ENCODE data around the gene SPEG.

SPEG gene

DNA sequence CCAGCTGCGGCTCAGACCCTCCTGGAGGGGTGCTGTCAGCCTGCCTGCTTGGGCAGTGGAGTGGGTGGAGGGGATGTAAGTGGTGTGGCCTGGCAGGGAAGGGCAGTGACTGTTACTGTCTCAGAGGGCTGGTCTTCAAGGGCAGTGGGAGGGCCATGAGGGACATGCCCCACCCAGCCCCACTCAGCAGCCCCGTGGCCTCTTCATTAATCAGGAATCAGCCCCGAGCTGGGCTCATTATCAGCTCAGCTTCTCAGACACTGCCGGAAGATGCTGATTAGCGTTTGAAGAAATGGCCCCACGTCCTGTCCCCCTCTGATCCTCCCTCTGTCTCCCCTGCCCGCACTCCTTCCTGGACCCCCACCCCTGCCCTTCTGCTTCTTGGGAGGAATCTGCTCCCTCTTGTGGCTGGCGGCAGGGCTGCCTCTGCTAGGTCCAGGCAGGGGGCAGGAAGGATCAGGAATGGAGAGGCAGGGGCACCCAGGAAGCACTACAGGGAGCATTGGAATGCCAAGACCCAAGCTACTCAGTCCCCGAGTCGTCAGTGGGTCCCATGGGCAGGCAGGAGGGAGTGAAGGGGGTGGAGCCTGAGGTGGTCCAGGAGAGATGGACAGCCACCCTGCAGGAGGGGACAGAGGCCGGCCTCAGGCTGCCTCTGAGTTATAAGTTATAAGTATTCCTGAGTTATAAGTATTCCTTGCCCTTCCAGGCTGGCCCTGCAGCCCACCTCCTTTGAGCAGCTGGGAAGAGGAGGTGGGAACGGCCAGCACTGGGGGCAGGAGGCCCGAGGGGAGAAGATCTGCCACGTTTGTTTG is 86.6 kb downstream of the SPEG start:
- DNase-seq (ENCODE audit: low read depth, low spot score) = peak; percentile 74
- H3K36me3 ChIP-seq (ENCODE audit: insufficient read depth, insufficient read length, low read length) = no peaks in the 10 kb centered on the region
- no peak overlapping the region for H3K4me3 ChIP-seq (ENCODE audit: insufficient read length, low read depth)
- peaks cover 16% of the 10 kb centered on the region for H3K4me1 ChIP-seq (ENCODE audit: insufficient read depth, insufficient read length)
- no peak for TF ChIP-seq YY1 (IDR thresholded peaks at IDR 0.05; ENCODE audit: insufficient read depth, insufficient read length)
- no peak for TF ChIP-seq SUZ12 (IDR thresholded peaks at IDR 0.05; ENCODE audit: extremely low read depth, insufficient read depth, insufficient read length)
- TF ChIP-seq ZNF274 (IDR thresholded peaks at IDR 0.05; ENCODE audit: low read depth, low read length) = no peak
- peak overlapping the region; percentile 73 for H3K9ac ChIP-seq (ENCODE audit: insufficient read length, low read depth)
- H3K9me3 ChIP-seq (ENCODE audit: insufficient read depth, low read length) = no peaks in the 10 kb centered on the region
- peaks cover 33% of the 10 kb centered on the region for H3K27me3 ChIP-seq (ENCODE audit: insufficient read depth, insufficient read length)

DNA sequence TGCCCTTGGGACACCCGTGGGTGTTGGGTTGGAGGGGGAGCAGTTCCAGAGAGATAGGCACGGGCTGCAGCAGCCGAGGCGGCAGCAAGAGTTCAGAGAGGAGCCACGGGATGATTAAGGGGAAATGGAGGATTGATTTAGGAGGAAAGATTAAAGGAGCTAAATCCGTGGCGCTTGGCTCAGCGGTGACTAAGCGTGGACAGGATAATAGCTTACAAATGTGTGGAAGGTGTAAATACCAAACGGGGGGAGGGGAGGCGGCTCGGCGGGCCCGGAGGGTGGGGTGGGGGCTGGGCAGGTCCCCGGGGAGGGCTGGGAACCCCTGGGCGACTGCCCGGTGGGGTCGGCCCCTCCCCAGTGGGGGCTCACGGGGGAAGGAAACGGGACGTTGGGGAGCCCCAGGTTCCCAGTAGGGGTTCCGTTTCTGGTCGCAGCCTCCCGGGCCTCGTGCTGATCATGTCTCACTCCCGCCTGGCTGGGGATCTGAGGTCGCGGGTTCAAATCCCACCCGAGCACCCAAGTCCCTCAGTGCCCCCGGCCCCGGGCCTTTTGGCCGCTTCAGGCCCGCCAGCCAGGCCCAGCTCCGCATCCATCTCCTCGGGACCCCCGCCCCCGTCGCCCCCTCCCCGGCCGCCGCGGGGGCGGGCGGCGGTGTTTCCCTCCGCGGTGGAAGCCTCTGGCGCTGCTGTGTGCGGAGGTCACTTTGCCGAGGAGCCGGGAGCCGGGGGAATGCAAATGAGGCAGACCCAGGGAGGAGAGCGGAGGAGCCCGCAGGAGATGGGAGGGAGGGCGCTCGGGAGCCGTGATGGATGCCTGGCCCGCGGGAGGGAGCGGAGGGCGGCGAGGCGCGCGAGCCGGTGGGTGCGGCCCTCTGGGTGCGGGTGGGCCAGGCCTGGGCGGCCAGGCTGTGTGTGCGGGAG is 87.7 kb downstream of the SPEG start:
- peaks cover 33% of the 10 kb centered on the region for H3K27me3 ChIP-seq (ENCODE audit: insufficient read depth, insufficient read length)
- H3K4me3 ChIP-seq (ENCODE audit: insufficient read length, low read depth) = peak overlapping the region; percentile 64
- H3K9me3 ChIP-seq (ENCODE audit: insufficient read depth, low read length) = no peaks in the 10 kb centered on the region
- H3K4me1 ChIP-seq (ENCODE audit: insufficient read depth, insufficient read length) = peaks cover 24% of the 10 kb centered on the region
- H3K36me3 ChIP-seq (ENCODE audit: insufficient read depth, insufficient read length, low read length) = no peaks in the 10 kb centered on the region
- no peak for TF ChIP-seq SUZ12 (IDR thresholded peaks at IDR 0.05; ENCODE audit: extremely low read depth, insufficient read depth, insufficient read length)
- no peak for TF ChIP-seq ZNF274 (IDR thresholded peaks at IDR 0.05; ENCODE audit: low read depth, low read length)
- no peak for TF ChIP-seq YY1 (IDR thresholded peaks at IDR 0.05; ENCODE audit: insufficient read depth, insufficient read length)
- H3K9ac ChIP-seq (ENCODE audit: insufficient read length, low read depth) = peak overlapping the region; percentile 88
- no peak for DNase-seq (ENCODE audit: low read depth, low spot score)

DNA sequence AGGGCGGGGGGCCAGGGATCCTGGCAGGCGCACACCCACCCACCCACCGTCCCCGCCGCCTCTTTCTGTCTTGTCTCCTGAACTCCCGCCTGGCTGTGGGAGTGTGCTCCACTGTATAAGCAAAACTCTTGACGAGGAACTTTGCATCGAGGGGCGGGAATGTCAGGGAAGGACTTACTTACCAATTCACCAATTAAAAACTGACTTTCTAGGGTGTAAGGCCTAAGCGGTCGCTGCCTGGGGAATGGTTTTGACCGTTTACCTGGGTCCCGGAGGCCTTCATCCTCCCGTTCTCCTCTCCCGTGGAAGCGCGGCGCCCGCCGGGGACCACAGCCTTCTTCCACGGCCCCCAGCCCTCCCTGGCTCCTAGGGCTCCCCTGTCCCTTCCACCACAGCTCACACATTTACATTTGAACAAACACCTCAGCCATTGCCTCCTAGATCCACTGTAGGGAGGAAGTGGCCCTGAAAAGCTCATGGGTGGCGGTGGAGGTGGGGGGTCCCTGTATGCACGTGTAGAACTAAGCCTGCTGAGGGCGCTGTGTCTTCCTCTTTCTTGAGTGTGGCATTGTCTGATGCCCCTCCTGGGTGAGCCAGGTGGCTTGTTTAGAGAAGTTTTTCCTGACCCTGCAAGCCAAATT is 88.5 kb downstream of the SPEG start:
- no peaks in the 10 kb centered on the region for H3K9me3 ChIP-seq (ENCODE audit: insufficient read depth, low read length)
- peaks cover 24% of the 10 kb centered on the region for H3K4me1 ChIP-seq (ENCODE audit: insufficient read depth, insufficient read length)
- peak overlapping the region; percentile 88 for H3K9ac ChIP-seq (ENCODE audit: insufficient read length, low read depth)
- TF ChIP-seq ZNF274 (IDR thresholded peaks at IDR 0.05; ENCODE audit: low read depth, low read length) (no peak), YY1 (IDR thresholded peaks at IDR 0.05; ENCODE audit: insufficient read depth, insufficient read length) (no peak), SUZ12 (IDR thresholded peaks at IDR 0.05; ENCODE audit: extremely low read depth, insufficient read depth, insufficient read length) (no peak)
- no peak for DNase-seq (ENCODE audit: low read depth, low spot score)
- peaks cover 34% of the 10 kb centered on the region for H3K27me3 ChIP-seq (ENCODE audit: insufficient read depth, insufficient read length)
- no peaks in the 10 kb centered on the region for H3K36me3 ChIP-seq (ENCODE audit: insufficient read depth, insufficient read length, low read length)
- peak overlapping the region; percentile 64 for H3K4me3 ChIP-seq (ENCODE audit: insufficient read length, low read depth)

DNA sequence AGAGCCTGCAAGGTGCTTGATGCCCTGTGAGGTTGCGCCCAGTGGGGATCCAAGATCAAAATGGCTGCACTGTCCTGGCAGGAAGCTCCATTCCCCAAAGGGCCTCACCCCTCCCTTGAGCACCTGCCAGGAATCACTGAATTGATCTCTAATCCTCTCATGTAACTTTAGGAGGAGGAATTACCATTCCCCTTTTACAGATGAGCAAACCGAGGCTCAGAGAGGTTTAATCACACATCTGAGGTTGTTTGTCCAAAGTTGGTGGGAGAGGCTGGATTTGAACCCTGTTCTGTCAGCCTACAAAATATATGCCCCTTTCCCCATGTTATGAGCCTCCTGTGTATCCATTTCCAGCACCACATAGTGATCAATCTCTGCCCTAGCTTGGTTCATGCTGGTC is 90.2 kb downstream of the SPEG start:
- Histone ChIP-seq H3K36me3 (ENCODE audit: insufficient read depth, insufficient read length, low read length) (no peaks in the 10 kb centered on the region), H3K9me3 (ENCODE audit: insufficient read depth, low read length) (no peaks in the 10 kb centered on the region), H3K27me3 (ENCODE audit: insufficient read depth, insufficient read length) (peaks cover 43% of the 10 kb centered on the region), H3K9ac (ENCODE audit: insufficient read length, low read depth) (no peak overlapping the region), H3K4me3 (ENCODE audit: insufficient read length, low read depth) (no peak overlapping the region), H3K4me1 (ENCODE audit: insufficient read depth, insufficient read length) (peaks cover 27% of the 10 kb centered on the region)
- DNase-seq (ENCODE audit: low read depth, low spot score) = no peak
- TF ChIP-seq SUZ12 (IDR thresholded peaks at IDR 0.05; ENCODE audit: extremely low read depth, insufficient read depth, insufficient read length) (no peak), ZNF274 (IDR thresholded peaks at IDR 0.05; ENCODE audit: low read depth, low read length) (no peak), YY1 (IDR thresholded peaks at IDR 0.05; ENCODE audit: insufficient read depth, insufficient read length) (no peak)

DNA sequence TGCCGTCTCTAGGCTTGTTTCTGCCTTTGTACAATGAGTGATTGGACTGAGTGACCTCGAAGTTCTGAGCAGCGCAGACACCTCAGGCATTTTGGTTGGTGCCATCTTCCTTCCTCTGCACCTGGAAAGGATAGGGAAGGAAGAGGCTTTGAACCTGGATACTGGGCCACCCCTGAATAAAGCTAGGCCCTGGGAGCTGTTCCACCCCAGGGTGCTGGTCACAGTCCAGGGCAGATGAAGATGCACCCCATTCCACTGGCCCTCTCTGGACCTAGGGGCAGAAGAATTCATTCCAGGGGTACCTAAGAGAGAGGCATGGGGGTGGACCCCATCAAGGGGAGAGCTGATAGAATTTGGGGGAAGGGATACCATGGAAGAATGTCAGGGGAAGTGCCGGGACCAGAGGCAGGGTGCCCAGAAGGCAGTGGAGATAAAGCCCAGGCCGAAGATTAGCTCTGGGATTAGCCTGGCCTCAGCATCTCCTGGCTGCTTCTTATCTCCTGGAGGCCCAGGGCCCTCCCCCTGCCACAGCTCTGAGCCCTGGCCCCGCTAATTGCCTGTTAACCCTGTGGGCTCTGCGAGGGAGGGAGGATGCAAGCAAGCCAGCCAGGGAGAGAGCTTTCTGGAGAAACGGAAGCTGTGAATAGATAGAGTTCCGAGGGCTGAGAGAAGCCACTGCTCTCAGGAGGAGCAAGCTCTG is 91.0 kb downstream of the SPEG start:
- no peak overlapping the region for H3K9ac ChIP-seq (ENCODE audit: insufficient read length, low read depth)
- no peaks in the 10 kb centered on the region for H3K9me3 ChIP-seq (ENCODE audit: insufficient read depth, low read length)
- peaks cover 50% of the 10 kb centered on the region for H3K27me3 ChIP-seq (ENCODE audit: insufficient read depth, insufficient read length)
- H3K4me1 ChIP-seq (ENCODE audit: insufficient read depth, insufficient read length) = peaks cover 29% of the 10 kb centered on the region
- TF ChIP-seq SUZ12 (IDR thresholded peaks at IDR 0.05; ENCODE audit: extremely low read depth, insufficient read depth, insufficient read length) = no peak
- DNase-seq (ENCODE audit: low read depth, low spot score) = no peak
- no peak overlapping the region for H3K4me3 ChIP-seq (ENCODE audit: insufficient read length, low read depth)
- H3K36me3 ChIP-seq (ENCODE audit: insufficient read depth, insufficient read length, low read length) = no peaks in the 10 kb centered on the region

DNA sequence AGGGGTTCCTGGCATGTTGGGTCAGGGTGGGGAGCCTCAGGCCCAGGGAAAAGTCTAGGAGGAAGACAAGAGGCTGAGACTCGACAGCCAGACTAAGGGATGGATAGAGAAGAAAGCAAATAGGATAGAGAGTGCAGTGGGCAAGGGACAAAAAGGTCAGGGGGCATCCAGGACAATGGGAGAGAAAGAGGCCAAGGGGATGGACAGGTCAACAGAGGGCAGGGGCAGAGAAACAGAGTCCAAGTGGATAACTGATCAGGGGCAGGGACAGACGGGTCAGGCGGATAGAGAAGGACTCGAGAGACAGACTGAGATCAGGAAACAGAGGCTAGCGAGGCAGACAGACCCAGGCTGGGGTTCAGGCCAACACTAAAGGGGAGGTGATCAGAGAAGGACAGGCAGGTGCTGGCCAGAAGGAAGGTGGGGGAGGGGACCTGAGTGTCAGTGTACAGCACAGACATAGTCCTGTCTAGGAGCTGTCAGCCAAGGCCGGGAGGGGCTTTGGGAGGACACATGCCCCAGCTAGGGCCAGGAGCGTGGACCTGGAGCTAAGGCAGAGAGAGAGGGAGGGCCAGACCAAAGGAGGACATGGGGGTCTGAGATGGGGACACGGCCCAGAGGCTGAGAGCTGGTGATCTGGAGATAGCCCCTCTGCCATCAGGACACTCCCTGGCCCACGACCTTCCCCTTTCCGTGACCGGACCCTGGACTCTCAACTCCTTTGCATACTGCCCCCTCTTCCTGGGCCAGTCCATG is 91.9 kb downstream of the SPEG start:
- peaks cover 58% of the 10 kb centered on the region for H3K27me3 ChIP-seq (ENCODE audit: insufficient read depth, insufficient read length)
- no peak overlapping the region for H3K9ac ChIP-seq (ENCODE audit: insufficient read length, low read depth)
- H3K9me3 ChIP-seq (ENCODE audit: insufficient read depth, low read length) = no peaks in the 10 kb centered on the region
- H3K36me3 ChIP-seq (ENCODE audit: insufficient read depth, insufficient read length, low read length) = no peaks in the 10 kb centered on the region
- TF ChIP-seq ZNF274 (IDR thresholded peaks at IDR 0.05; ENCODE audit: low read depth, low read length) (no peak), SUZ12 (IDR thresholded peaks at IDR 0.05; ENCODE audit: extremely low read depth, insufficient read depth, insufficient read length) (no peak), YY1 (IDR thresholded peaks at IDR 0.05; ENCODE audit: insufficient read depth, insufficient read length) (no peak)
- peaks cover 30% of the 10 kb centered on the region for H3K4me1 ChIP-seq (ENCODE audit: insufficient read depth, insufficient read length)
- no peak for DNase-seq (ENCODE audit: low read depth, low spot score)
- no peak overlapping the region for H3K4me3 ChIP-seq (ENCODE audit: insufficient read length, low read depth)
